Body of pancreas (tissue), 4 donors: Measurements from ENCODE around the gene COL24A1.

ENCODE experiments used
- CTCF ChIP-seq, 7 experiments: fragments of 450-650 bp in 4 of 7; fragments of 200-600 bp in 3 of 7; sonication (generic) in 3 of 7; IDR thresholded peaks; one replicate each; pipeline ENCODE4 v1.5.1; 2016 to 2019; ENCODE audit warnings: antibody characterized with exemption in 7 of 7
- POLR2A ChIP-seq, 3 donors: fragments of 450-650 bp; IDR thresholded peaks; one replicate each; pipeline ENCODE4 v1.6.1; 2016; ENCODE audit warnings: antibody characterized with exemption in 3 of 3, mild to moderate bottlenecking in 2 of 3

GRCh38 chr1:86068271-86068721, 88.3 kb downstream of the COL24A1 start:
- no peak for TF ChIP-seq CTCF (IDR thresholded peaks at IDR 0.05)
- TF ChIP-seq POLR2A (IDR thresholded peaks at IDR 0.05): no peak
